Hepatocyte (in vitro differentiated cells): ENCODE data around the gene PRKCZ. TPM values are rescaled to one million over a fixed set of nuclear protein-coding genes. Genes with fewer than 3 reads are reported as not detected.

Experiments
- DNase-seq: peaks from one replicate; pipeline ENCODE4 v3.0.0-alpha.2; 2016; ENCODE audit warnings: low spot score
- H2AFZ ChIP-seq: fragments of 200-600 bp; sonication (generic); 2 replicates; pipeline ENCODE4 v1.6.0; 2016; ENCODE audit warnings: antibody characterized with exemption, mild to moderate bottlenecking
- H3K27ac ChIP-seq: fragments of 200-600 bp; sonication (generic); 2 replicates; pipeline ENCODE4 v1.5.1; 2016; ENCODE audit warnings: mild to moderate bottlenecking
- H3K27me3 ChIP-seq: fragments of 200-600 bp; sonication (generic); 2 replicates; pipeline ENCODE4 v1.6.1; 2016
- H3K36me3 ChIP-seq: fragments of 200-600 bp; sonication (generic); replicated peaks from 2 replicates; pipeline ENCODE4 v1.5.1; 2016; ENCODE audit warnings: low read depth; ENCODE audit not compliant: insufficient read depth
- H3K4me1 ChIP-seq: fragments of 200-600 bp; sonication (generic); 2 replicates; pipeline ENCODE4 v1.5.1; 2016; ENCODE audit warnings: mild to moderate bottlenecking, moderate library complexity; ENCODE audit not compliant: insufficient read depth
- H3K4me2 ChIP-seq: fragments of 200-600 bp; sonication (generic); 2 replicates; pipeline ENCODE4 v1.6.0; 2016
- H3K4me3 ChIP-seq: fragments of 200-600 bp; sonication (generic); 2 replicates; pipeline ENCODE4 v1.5.1; 2016; ENCODE audit warnings: mild to moderate bottlenecking
- H3K79me2 ChIP-seq: fragments of 200-600 bp; sonication (generic); 2 replicates; pipeline ENCODE4 v1.6.0; 2017; ENCODE audit warnings: mild to moderate bottlenecking
- H3K9me2 ChIP-seq: fragments of 200-600 bp; sonication (generic); replicated peaks from 2 replicates; pipeline ENCODE4 v1.6.0; 2017; ENCODE audit warnings: mild to moderate bottlenecking; ENCODE audit not compliant: insufficient read depth
- H3K9me3 ChIP-seq: fragments of 200-600 bp; sonication (generic); 2 replicates; pipeline ENCODE4 v1.5.1; 2016; ENCODE audit warnings: low read depth, mild to moderate bottlenecking
- H4K20me1 ChIP-seq: fragments of 200-600 bp; sonication (generic); 2 replicates; pipeline ENCODE4 v1.6.0; 2016; ENCODE audit warnings: mild to moderate bottlenecking; ENCODE audit not compliant: insufficient read depth, poor library complexity, severe bottlenecking
- CTCF ChIP-seq: fragments of 200-600 bp; sonication (generic); IDR thresholded peaks from 2 replicates; pipeline ENCODE4 v1.5.1; 2016; ENCODE audit warnings: antibody characterized with exemption, mild to moderate bottlenecking; ENCODE audit not compliant: poor library complexity
- EZH2 ChIP-seq: fragments of 200-600 bp; sonication (generic); IDR thresholded peaks from 2 replicates; pipeline ENCODE4 v1.6.1; 2016; ENCODE audit warnings: antibody characterized with exemption, mild to moderate bottlenecking, borderline replicate concordance
- EZH2phosphoT487 ChIP-seq: fragments of 200-600 bp; sonication (generic); IDR thresholded peaks from one replicate; pipeline ENCODE4 v1.6.1; 2018; ENCODE audit warnings: antibody characterized with exemption, mild to moderate bottlenecking, low read depth, moderate library complexity; ENCODE audit not compliant: unreplicated experiment, severe bottlenecking
- WGBS: methylation state at CpG from one replicate; pipeline ENCODE4 v1.1.6; 2016; ENCODE audit warnings: low lambda C conversion rate; ENCODE audit errors: missing lambda C conversion rate; 5-methylcytosine and 5-hydroxymethylcytosine counted together
- polyA plus RNA-seq: library from polyadenylated mRNA; unstranded; fragments of >200 nt; fragmentation: Nextera tagmentation; extraction: Ambion mirVana; gene quantifications from 2 replicates; pipeline ENCODE4 v1.2.1, GENCODE V29; 2016
- total RNA-seq: library from RNA; depleted of rRNA; stranded (reverse); fragments of >200 nt; gene quantifications from 2 replicates; pipeline ENCODE4 v1.2.3, GENCODE V29; 2014

PRKCZ gene
- total and polyA plus RNA-seq, 2 experiments from 2014 or later = 41.0 to 52.3 TPM

- Histone ChIP-seq H3K4me1 (no peaks in the 10 kb centered on the region), H3K27ac (no peak overlapping the region), H3K4me3 (no peak overlapping the region), H3K4me2 (no peak overlapping the region), H3K79me2 (no peaks in the 10 kb centered on the region), H3K27me3 (peaks cover 6% of the 10 kb centered on the region), H3K36me3 (no peaks in the 10 kb centered on the region), H4K20me1 (no peaks in the 10 kb centered on the region), H3K9me2 (no peaks in the 10 kb centered on the region), H3K9me3 (no peaks in the 10 kb centered on the region), H2AFZ (no peak overlapping the region)
- no peak for DNase-seq
- no peak for TF ChIP-seq CTCF
- WGBS = 85% methylated on average over 27 of the region's 27 CpGs
Observed at GRCh38 chr1:2009101-2010053, 40.8 kb upstream of the PRKCZ start.

GRCh38 chr1:2014181-2014580 is 36.0 kb upstream of the PRKCZ start:
- H3K27me3 ChIP-seq = peaks cover 42% of the 10 kb centered on the region
- no peak overlapping the region for H3K4me3 ChIP-seq
- H3K9me3 ChIP-seq = no peaks in the 10 kb centered on the region
- H3K4me2 ChIP-seq = no peak overlapping the region
- no peak for TF ChIP-seq EZH2
- TF ChIP-seq CTCF = no peak
- TF ChIP-seq EZH2phosphoT487 = no peak
- no peak overlapping the region for H2AFZ ChIP-seq
- WGBS = 91% methylated on average over 15 of the region's 15 CpGs
- H3K79me2 ChIP-seq = no peaks in the 10 kb centered on the region
- no peaks in the 10 kb centered on the region for H4K20me1 ChIP-seq
- H3K4me1 ChIP-seq = no peaks in the 10 kb centered on the region
- H3K27ac ChIP-seq = no peak overlapping the region
- no peaks in the 10 kb centered on the region for H3K36me3 ChIP-seq
- no peak for DNase-seq
- no peaks in the 10 kb centered on the region for H3K9me2 ChIP-seq

- no peak for DNase-seq
- Histone ChIP-seq H3K27ac (no peak overlapping the region), H3K9me2 (no peaks in the 10 kb centered on the region), H3K79me2 (no peaks in the 10 kb centered on the region), H4K20me1 (peaks cover 3% of the 10 kb centered on the region), H3K4me1 (peaks cover 3% of the 10 kb centered on the region), H3K9me3 (no peaks in the 10 kb centered on the region), H2AFZ (no peak overlapping the region), H3K36me3 (no peaks in the 10 kb centered on the region), H3K4me3 (no peak overlapping the region), H3K4me2 (no peak overlapping the region), H3K27me3 (peaks cover 47% of the 10 kb centered on the region)
- WGBS = 81% methylated on average over 34 of the region's 34 CpGs
- no peak for TF ChIP-seq CTCF
- TF ChIP-seq EZH2 = no peak
- no peak for TF ChIP-seq EZH2phosphoT487
Observed at GRCh38 chr1:2014741-2015735, 35.2 kb upstream of the PRKCZ start.
